Activated naive CD4-positive, alpha-beta T cell treated with anti-CD3 and anti-CD28 coated beads, Interleukin-2, amount 10 ng/mL, durations not matched to agents 5 hours and 36 hours (primary cell): Measurements from ENCODE around the gene ADAMTS7. TPM values are rescaled to one million over a fixed set of nuclear protein-coding genes. Genes with fewer than 3 reads are reported as not detected.

Experiments used
- total RNA-seq, 2 experiments: library from RNA; stranded (reverse); gene quantifications; one replicate each; pipeline ENCODE4 v1.2.3, GENCODE V29; 2021

Gene ADAMTS7
- total RNA-seq, result not detected

GRCh38 chr15:78811124-78811824, at the start of gene ADAMTS7:
ADAMTS7 (minus strand) TSS chr15:78811464; CDS start chr15:78811220, 244 bp downstream.

Other genes starting within 250 kb of the ADAMTS7 start
- 1 to 10 TPM; 1.4 to 1.6 TPM for gene CHRNA5, start 245.9 kb downstream of the ADAMTS7 start, total RNA-seq
- not detected for gene CHRNA3, start 190.5 kb downstream of the ADAMTS7 start, total RNA-seq
- not detected for gene CHRNB4, start 170.3 kb downstream of the ADAMTS7 start, total RNA-seq
- gene MORF4L1, start 61.4 kb upstream of the ADAMTS7 start, total RNA-seq, result 100 to 1,000 TPM; 229 to 240 TPM
- 100 to 1,000 TPM; 120 to 123 TPM for gene CTSH, start 133.6 kb upstream of the ADAMTS7 start, total RNA-seq